ENCODE results near the gene RBMS3.

RBMS3 gene

DNA sequence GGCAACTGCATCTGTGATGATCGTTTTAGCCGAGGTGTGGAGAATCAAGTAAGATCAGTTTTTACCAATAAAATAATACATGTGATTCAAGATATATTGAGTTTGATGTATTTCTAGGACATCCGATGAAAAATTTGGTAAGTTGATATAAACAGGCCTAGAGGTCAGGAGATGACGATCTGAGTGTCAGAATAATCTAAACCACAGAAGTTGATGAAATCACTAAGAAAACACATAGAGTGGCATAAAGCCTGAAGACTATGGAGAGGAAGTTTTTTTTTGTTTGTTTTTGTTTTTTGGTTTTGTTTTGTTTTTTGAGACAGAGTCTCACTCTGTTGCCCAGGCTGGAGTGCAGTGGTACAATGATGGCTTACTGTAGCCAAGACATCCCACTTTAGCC is 235.3 kb downstream of the RBMS3 start:
- TF ChIP-seq, protein P1, sequence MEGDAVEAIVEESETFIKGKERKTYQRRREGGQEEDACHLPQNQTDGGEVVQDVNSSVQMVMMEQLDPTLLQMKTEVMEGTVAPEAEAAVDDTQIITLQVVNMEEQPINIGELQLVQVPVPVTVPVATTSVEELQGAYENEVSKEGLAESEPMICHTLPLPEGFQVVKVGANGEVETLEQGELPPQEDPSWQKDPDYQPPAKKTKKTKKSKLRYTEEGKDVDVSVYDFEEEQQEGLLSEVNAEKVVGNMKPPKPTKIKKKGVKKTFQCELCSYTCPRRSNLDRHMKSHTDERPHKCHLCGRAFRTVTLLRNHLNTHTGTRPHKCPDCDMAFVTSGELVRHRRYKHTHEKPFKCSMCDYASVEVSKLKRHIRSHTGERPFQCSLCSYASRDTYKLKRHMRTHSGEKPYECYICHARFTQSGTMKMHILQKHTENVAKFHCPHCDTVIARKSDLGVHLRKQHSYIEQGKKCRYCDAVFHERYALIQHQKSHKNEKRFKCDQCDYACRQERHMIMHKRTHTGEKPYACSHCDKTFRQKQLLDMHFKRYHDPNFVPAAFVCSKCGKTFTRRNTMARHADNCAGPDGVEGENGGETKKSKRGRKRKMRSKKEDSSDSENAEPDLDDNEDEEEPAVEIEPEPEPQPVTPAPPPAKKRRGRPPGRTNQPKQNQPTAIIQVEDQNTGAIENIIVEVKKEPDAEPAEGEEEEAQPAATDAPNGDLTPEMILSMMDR (IDR thresholded peaks at IDR 0.05), result no peak

DNA sequence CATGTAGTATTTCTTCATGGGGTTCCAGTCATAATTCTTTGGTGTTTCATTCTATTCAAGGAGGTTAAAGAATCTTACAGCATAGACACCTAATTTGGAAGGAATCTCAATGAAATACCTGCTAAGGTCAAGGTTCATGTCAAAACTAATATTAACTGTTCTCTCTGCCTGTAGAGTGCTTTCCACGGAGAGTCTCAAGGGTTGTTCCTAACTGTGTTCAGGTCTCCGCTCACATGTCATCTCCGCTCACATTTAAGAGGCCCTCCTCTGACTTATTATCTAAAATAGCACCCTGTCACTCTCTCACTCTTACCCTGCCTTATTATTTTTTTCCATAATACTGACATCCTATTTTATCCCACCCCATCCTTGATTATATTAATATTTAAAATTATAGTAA is 239.9 kb downstream of the RBMS3 start:
- TF ChIP-seq, protein P1 (IDR thresholded peaks at IDR 0.05), result no peak

DNA sequence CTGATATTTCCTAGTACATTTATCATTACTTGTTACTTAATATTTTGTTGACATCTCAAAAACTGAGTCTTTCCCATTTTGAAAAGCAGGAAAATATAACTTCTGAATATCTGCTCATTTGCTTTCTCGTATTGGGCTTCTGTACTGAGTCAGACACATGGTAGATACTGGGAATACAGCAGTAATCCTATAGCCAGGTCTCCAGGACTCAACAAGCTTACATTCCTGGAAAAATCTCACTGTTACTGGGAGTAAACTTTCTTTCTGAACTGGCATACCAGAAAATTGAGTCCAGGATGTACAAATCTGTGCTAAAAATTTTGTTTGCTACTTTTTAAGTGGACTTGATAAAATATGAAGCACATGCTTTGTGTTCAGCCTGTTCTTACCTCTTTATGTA is 240.4 kb downstream of the RBMS3 start:
- TF ChIP-seq, protein P1 (IDR thresholded peaks at IDR 0.05), result no peak

- TF ChIP-seq, protein P1 (IDR thresholded peaks at IDR 0.05), result no peak
Measured at GRCh38 chr3:29521751-29522150, 240.9 kb downstream of the RBMS3 start.

DNA sequence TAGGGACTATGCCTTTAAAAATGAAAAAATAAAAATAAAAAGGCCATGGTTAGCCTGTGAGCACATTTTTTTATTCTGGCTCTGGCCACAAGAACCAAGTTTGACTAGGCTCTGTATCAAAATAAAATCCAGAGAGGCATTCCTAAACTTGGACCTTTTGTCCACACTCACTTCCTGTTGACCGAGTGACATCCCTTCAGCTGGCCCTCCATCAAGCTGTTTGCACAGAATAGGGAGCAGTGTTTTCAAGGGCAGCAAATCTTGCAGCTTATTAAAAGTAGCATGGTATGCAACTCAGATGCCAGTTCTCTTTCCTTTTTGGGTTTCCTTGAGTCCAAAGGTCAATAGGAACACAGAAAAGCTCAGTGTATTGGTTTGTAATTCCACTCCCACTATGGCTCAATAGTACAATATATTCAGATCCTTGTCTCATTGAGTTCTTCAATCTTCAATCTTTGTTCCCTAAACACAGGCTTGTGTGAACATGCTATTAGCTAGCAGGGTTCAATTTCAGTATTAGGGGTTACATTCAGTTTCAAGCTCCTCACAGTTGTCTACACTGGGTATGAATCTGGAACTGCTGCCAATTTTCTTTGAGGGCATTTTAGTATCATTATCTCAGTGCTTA is 244.5 kb downstream of the RBMS3 start:
- TF ChIP-seq, protein P1 (IDR thresholded peaks at IDR 0.05), result no peak

GRCh38 chr3:29527246-29527645 is 246.4 kb downstream of the RBMS3 start:
- TF ChIP-seq, protein P1 (IDR thresholded peaks at IDR 0.05), result no peak

DNA sequence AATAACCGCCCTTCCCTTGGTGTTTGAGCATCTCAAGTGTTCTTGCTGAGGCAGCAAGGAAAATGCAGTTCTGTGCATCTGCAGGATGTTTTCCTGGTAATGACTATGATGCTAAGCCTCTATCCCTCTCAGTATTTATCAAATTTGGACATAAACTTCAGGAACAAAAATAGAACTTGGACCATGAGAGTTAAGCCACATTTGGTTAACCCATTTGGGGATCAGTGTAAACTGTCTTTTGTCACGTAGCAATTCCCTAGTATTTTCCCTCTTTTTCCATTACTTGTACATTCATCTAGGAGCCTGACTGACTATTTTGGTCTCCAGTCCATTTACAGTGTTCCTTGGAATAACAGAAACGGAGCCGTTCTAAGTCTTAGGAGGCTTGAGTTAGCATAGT is 250.8 kb downstream of the RBMS3 start:
- TF ChIP-seq, protein P1 (IDR thresholded peaks at IDR 0.05), result no peak

DNA sequence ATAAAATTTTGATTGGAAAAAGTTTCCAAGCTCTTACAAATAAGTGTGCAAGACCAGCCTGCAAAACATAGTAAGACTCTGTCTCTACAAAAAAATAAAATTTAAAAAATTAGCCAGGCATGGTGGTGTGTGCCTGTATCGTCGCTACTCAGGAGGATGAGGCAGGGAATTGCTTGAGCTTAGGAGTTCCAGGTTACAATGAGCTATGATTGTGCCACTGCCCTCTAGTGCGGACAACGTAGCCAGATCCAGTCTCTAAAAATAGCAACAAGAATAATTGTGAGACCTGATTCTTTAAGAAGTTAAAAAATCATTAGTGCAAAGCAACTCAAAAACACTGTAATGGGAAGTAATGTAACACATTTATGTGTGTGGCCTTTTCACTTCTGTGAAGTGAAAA is 251.6 kb downstream of the RBMS3 start:
- TF ChIP-seq, protein P1 (IDR thresholded peaks at IDR 0.05), result no peak

All from LNCAP (cell line).